Retinal pigment epithelial cell (primary cell): ENCODE results near the gene MANSC1.

ENCODE experiments used
- DNase-seq: peaks from one replicate; pipeline ENCODE4 v3.0.0-alpha.2; 2010; ENCODE audit warnings: low read depth
- H3K4me3 ChIP-seq: 2 replicates; pipeline ENCODE4 v1.5.1; 2011; ENCODE audit warnings: mild to moderate bottlenecking, low read length, control low read depth, moderate library complexity
- CTCF ChIP-seq: conservative IDR thresholded peaks from 2 replicates; pipeline ENCODE4 v1.5.1; 2011; ENCODE audit warnings: low read depth, low read length, control low read depth, inconsistent platforms

Gene MANSC1

GRCh38 chr12:12365446-12365802, 15.4 kb upstream of the MANSC1 start:
- no peak for DNase-seq
- H3K4me3 ChIP-seq = no peak overlapping the region
- no peak for TF ChIP-seq CTCF

GRCh38 chr12:12364787-12365445, 14.9 kb upstream of the MANSC1 start:
- no peak for TF ChIP-seq CTCF
- no peak overlapping the region for H3K4me3 ChIP-seq
- DNase-seq = no peak

GRCh38 chr12:12358528-12358927, 8.5 kb upstream of the MANSC1 start:
- no peak for DNase-seq
- TF ChIP-seq CTCF = no peak
- peak overlapping the region; percentile 88 for H3K4me3 ChIP-seq

- peak overlapping the region; percentile 88 for H3K4me3 ChIP-seq
- DNase-seq = peak; percentile 66
- TF ChIP-seq CTCF = no peak
Measured at GRCh38 chr12:12357719-12358461, 7.8 kb upstream of the MANSC1 start.

- H3K4me3 ChIP-seq = peak within 1 kb of the TSS; percentile 88
- peak; percentile 82 for DNase-seq
- TF ChIP-seq CTCF = no peak
Measured at GRCh38 chr12:12356896-12357718, 7.1 kb upstream of the MANSC1 start, which contains the start of gene BORCS5. Gene BORCS5 (plus strand): TSS chr12:12357078. CDS start chr12:12357452, 374 bp downstream.

GRCh38 chr12:12356467-12356895, 6.4 kb upstream of the MANSC1 start:
- peak overlapping the region; percentile 88 for H3K4me3 ChIP-seq
- DNase-seq = no peak
- TF ChIP-seq CTCF = no peak
